ENCODE data around the gene SH3D19.
"Not testable (repeated sequence)": the region's sequence is repeated elsewhere in the genome, so short reads cannot be mapped to it uniquely, and the experiment has no call there.

The SH3D19 gene

GRCh38 chr4:151325111-151325948, at the start of gene SH3D19:
Gene SH3D19 (minus strand): TSS chr4:151325605. CDS start chr4:151325352, 253 bp downstream.
- no peak for DNase-seq (ENCODE audit: low read depth)

- peak; percentile 77 for DNase-seq (ENCODE audit: low read depth)
Measured at GRCh38 chr4:151362404-151363164, 37.2 kb upstream of the SH3D19 start.

- DNase-seq (ENCODE audit: low read depth): no peak
Measured at GRCh38 chr4:151361966-151362365, 36.6 kb upstream of the SH3D19 start.

- no peak for DNase-seq (ENCODE audit: low read depth)
Measured at GRCh38 chr4:151361126-151361525, 35.7 kb upstream of the SH3D19 start.

- DNase-seq (ENCODE audit: low read depth): no peak
Measured at GRCh38 chr4:151359576-151359975, 34.2 kb upstream of the SH3D19 start.

- no peak for DNase-seq (ENCODE audit: low read depth)
Measured at GRCh38 chr4:151358266-151358665, 32.9 kb upstream of the SH3D19 start.

- no peak for DNase-seq (ENCODE audit: low read depth)
Measured at GRCh38 chr4:151356510-151356909, 31.1 kb upstream of the SH3D19 start.

GRCh38 chr4:151355155-151355554, 29.8 kb upstream of the SH3D19 start:
- DNase-seq (ENCODE audit: low read depth): no peak

GRCh38 chr4:151347490-151348235, 22.3 kb upstream of the SH3D19 start:
- DNase-seq (ENCODE audit: low read depth): no peak

GRCh38 chr4:151344948-151345347, 19.5 kb upstream of the SH3D19 start:
- DNase-seq (ENCODE audit: low read depth): no peak

- DNase-seq (ENCODE audit: low read depth): no peak
Measured at GRCh38 chr4:151340751-151341385, 15.5 kb upstream of the SH3D19 start.

- DNase-seq (ENCODE audit: low read depth): no peak
Measured at GRCh38 chr4:151339467-151339866, 14.1 kb upstream of the SH3D19 start.

GRCh38 chr4:151331276-151332042, 6.1 kb upstream of the SH3D19 start:
- DNase-seq (ENCODE audit: low read depth): no peak

- no peak for DNase-seq (ENCODE audit: low read depth)
Measured at GRCh38 chr4:151329217-151330007, 4.0 kb upstream of the SH3D19 start.

GRCh38 chr4:151325949-151326246, 493 bp upstream of the SH3D19 start:
- no peak for DNase-seq (ENCODE audit: low read depth)

- DNase-seq (ENCODE audit: low read depth): no peak
Measured at GRCh38 chr4:151324752-151325110, 674 bp downstream of the SH3D19 start.

GRCh38 chr4:151324124-151324751, 1.2 kb downstream of the SH3D19 start:
- DNase-seq (ENCODE audit: low read depth): no peak

GRCh38 chr4:151323667-151324066, 1.7 kb downstream of the SH3D19 start:
- no peak for DNase-seq (ENCODE audit: low read depth)

GRCh38 chr4:151322570-151322969, 2.8 kb downstream of the SH3D19 start:
- DNase-seq (ENCODE audit: low read depth): no peak

GRCh38 chr4:151322161-151322560, 3.2 kb downstream of the SH3D19 start:
- not testable (repeated sequence) for DNase-seq (ENCODE audit: low read depth)

Measured in activated T-cell treated with anti-CD3 and anti-CD28 coated beads for 24 hours (primary cell).